Peyer's patch (tissue), 4 donors: ENCODE data around the gene BMX.

ENCODE experiments used
- POLR2A ChIP-seq, 2 donors: fragments of 450-650 bp; IDR thresholded peaks; one replicate each; pipeline ENCODE4 v1.5.1; 2017; ENCODE audit warnings: antibody characterized with exemption in 2 of 2, mild to moderate bottlenecking in 2 of 2, moderate library complexity in 2 of 2
- TF ChIP-seq, protein P1 (sequence below), 6 experiments: fragments of 450-650 bp in 4 of 6; fragments of 200-600 bp in 2 of 6; sonication (generic) in 1 of 6; IDR thresholded peaks; one replicate each; pipeline ENCODE4 v1.5.1; 2017 to 2019; ENCODE audit warnings: antibody characterized with exemption in 6 of 6, mild to moderate bottlenecking in 3 of 6, moderate library complexity in 1 of 6

DNA sequence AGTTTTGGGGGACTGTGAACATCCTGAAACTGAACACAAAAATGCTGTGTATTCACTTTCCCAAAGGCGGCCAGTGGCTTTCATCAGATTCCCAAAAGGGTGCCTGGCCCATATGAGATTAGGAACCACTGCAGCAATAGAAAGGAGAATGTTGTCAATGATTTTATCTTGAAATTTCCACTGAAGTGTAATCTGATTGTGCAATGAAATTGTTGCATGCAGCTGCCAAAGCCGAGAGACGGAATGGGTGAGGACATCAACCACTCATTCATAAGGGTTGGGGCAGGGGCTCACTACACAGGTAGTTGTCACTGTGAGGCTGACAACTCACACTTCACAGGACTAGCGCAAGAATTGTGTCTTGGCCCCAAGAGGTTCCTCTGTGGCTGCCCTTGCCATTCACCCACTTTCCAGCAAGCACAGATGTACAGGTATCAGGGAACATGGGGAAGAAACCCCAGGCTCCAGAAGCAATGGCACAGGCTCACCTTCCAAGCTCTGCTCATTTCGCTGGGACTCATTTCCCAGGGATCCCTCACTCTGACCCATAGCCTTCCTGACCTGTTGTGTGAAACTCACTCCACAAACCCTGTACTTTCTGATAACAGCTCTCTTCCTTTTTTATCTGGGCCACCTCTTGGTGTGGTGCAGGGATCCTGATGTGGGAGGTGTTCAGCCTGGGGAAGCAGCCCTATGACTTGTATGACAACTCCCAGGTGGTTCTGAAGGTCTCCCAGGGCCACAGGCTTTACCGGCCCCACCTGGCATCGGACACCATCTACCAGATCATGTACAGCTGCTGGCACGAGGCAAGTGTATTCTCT, 48.8 kb downstream of the BMX start:
- TF ChIP-seq, protein P1, sequence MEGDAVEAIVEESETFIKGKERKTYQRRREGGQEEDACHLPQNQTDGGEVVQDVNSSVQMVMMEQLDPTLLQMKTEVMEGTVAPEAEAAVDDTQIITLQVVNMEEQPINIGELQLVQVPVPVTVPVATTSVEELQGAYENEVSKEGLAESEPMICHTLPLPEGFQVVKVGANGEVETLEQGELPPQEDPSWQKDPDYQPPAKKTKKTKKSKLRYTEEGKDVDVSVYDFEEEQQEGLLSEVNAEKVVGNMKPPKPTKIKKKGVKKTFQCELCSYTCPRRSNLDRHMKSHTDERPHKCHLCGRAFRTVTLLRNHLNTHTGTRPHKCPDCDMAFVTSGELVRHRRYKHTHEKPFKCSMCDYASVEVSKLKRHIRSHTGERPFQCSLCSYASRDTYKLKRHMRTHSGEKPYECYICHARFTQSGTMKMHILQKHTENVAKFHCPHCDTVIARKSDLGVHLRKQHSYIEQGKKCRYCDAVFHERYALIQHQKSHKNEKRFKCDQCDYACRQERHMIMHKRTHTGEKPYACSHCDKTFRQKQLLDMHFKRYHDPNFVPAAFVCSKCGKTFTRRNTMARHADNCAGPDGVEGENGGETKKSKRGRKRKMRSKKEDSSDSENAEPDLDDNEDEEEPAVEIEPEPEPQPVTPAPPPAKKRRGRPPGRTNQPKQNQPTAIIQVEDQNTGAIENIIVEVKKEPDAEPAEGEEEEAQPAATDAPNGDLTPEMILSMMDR (IDR thresholded peaks at IDR 0.05), result no peak
- no peak for TF ChIP-seq POLR2A (IDR thresholded peaks at IDR 0.05)
